ENCODE results near the gene IREB2.
"Not testable (repeated sequence)": the region's sequence is repeated elsewhere in the genome, so short reads cannot be mapped to it uniquely, and the experiment has no call there.

The IREB2 gene

DNA sequence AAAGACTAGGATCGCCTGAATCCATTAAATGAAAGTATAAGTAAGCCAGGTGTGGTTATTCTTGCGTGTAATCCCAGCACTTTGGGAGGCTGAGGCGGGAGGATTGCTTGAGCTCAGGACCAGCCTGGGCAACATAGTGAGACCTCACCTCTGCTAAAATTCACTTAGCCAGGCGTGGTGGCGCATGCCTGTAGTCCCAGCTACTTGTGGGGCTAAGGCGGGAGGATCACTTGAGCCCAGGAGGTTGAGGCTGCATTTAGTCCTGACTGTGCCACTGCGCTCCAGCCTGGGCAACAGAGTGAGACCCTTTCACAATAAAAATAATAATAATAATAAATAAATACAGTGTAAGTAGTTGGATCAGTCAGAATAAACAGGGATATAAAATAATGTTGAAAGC, 43.9 kb downstream of the IREB2 start:
- DNase-seq (ENCODE audit: low read depth) = no peak

DNA sequence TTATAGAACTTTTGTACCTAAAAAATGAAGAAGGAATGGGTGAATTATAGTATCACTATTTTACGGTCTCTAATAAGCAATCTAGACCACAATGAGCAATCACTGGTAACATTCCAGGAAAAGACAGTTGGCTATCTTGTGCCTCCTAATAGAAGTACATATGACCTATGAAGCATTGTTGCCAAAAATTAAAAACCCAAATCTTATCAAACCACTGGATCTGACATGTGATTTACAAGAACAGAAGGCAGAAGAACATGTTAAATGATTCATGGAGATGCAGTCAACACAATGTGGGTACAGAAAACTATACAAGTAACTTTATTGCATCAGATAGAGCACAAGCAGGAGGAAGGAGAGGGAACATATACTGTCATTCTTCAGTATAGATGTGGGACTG, 54.9 kb downstream of the IREB2 start:
- DNase-seq (ENCODE audit: low read depth) = peak; percentile 88

DNA sequence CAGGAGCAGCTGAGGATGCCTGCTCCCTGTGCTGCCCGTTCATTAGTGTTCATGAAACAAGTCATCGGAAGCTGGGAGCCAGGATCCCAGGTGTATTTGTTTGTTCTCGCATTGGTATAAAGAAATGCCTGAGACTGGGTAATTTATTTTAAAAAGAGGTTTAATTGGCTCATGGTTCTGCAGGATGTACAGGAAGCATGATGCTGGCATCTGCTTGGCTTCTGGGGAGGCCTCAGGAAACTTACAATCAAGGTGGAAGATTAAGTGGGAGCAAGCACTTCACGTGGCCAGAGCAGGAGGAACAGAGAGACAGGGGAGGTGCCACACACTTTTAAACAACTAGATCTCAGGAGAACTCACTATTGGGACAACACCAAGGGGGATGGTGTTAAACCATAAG, 63.8 kb downstream of the IREB2 start:
- no peak for DNase-seq (ENCODE audit: low read depth)

DNA sequence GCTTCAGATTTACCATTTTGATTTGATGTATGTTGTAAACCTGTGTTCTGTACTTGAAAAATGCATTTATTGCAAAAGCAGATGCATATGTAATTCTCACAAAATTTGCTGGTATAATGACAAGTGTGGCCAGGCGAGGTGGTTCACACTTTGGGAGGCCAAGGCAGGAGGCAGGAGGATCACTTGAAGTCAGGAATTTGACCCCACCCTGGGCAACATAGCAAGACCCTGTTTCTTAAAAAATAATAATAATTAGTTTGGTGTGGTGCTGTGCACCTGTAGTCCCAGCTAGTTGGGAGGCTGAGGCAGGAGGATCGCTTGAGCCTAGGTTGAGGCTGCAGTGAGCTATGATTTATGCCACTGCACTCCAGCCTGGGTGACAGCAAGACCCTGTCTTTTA, 64.6 kb downstream of the IREB2 start:
- no peak for DNase-seq (ENCODE audit: low read depth)

DNA sequence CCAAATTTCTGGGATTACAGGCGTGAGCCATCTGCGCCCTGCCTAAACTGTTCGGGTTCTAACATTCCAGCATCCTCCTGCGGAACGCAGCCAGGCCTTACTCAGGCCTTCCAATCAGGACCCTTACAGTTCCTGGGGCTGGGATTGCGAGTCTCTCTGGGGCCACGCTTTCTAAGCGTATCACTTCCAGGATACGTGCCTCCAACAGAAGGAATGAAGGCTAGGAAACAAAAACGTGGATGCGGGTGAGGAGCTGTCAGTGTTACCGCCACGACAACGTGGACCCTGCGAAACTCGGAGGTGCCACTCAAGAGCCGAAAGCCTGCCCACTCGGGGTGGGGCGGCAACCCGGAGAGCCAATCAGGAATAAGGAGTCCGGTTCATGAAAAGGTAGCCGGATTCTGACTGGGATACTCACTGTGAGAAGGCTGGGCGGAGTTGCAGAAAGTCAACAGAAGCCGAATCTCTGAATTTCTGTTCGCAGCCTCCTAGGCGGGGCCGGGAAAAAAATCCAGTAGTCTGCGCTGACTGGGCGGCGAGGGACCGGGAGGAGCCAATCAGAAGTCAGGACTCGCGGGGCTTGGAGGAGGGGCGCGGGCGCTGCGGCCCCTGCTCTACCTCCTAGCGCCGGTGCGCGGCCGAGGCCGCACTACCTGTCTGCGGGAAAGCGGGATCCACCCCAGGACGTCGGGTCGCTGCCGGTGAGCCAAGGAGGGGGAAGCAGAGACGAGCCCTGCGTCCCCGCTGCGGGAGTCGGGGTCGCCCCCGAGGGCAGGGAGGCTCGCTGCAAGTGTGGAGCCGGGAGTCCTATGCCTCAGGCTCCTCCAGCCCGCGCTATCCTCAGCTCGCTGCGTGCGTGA, 69.2 kb downstream of the IREB2 start, which contains the start of gene HYKK:
Gene HYKK (plus strand): TSS at position 607 of the 860 bp plus-strand sequence. CDS start 5,512 bp downstream, outside the sequence.
- DNase-seq (ENCODE audit: low read depth) = peak; percentile 97

DNA sequence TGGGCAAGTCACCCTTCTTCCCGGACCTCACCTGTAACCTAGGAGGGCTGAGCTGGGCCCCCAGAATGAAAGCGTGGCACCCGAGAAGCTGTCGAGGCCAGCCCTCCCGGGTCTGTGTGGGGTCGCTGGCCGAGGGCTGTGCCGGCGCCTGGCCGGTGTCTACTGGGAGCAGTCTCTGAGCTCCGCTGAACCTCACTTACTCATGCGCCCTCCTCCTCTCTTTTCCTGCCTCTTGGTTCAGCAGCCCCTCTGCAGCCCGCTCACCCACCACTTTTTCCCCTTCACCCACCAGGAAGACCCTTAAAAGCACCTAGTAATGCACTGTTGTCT, 69.8 kb downstream of the IREB2 start:
- no peak for DNase-seq (ENCODE audit: low read depth)

DNA sequence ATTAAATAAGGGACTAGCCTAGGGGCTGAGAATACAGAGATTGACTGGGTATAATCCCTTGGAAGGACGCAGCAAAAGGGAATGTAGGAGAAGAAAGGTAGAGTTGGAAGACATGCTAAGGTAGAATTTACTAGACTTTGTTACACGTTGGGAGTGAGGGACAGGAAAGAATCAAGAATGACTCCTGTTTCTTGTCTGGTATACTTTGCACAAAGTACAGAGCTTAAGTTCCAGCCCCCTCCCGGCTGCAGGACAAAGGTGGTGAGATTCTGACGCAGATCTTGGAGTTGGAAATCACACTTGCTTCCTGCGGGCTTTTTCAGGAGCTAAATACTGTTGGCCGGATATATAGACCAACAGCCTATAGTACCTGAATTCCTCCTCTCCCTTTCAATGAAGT, 70.3 kb downstream of the IREB2 start:
- DNase-seq (ENCODE audit: low read depth) = no peak

DNA sequence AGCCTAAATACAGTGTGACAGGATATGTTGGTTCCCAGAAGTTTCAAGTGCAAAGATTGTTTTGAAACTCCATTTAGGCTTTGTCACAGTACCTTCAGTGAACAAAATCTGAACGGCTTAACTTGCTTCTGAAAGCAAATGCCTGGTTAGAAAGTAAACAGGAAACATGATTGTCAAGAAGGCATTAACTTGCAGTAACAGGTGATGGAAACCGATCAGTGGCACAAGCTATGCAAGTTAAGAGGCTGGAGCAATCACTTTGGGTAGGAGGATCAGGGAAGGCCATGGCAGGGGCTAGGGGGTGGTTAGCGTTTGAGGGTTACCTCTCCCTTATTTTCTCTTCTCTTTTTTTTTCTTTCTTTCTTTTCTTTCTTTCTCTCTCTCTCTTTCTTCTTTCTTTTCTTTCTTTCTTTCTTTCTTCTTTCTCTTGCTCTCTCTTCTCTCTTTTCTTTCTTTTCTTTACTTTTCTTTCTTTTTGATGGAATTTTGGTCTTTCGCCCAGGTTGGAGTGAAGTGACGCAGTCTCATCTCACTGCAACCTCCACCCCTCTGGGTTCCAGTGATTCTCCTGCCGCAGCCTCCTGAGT, 71.8 kb downstream of the IREB2 start:
- no peak for DNase-seq (ENCODE audit: low read depth)

DNA sequence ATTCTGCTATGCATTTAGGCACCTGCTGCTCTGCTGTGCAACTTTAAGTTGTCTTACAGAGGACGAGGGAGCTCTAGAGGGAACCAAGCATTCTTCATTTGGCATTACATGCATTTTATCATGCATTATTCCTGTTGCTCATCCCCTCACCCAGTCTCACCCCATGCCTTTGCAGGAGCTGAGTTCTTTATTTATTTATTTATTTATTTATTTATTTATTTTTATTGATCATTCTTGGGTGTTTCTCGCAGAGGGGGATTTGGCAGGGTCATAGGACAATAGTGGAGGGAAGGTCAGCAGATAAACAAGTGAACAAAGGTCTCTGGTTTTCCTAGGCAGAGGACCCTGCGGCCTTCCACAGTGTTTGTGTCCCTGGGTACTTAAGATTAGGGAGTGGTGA, 82.0 kb downstream of the IREB2 start:
- not testable (repeated sequence) for DNase-seq (ENCODE audit: low read depth)

DNA sequence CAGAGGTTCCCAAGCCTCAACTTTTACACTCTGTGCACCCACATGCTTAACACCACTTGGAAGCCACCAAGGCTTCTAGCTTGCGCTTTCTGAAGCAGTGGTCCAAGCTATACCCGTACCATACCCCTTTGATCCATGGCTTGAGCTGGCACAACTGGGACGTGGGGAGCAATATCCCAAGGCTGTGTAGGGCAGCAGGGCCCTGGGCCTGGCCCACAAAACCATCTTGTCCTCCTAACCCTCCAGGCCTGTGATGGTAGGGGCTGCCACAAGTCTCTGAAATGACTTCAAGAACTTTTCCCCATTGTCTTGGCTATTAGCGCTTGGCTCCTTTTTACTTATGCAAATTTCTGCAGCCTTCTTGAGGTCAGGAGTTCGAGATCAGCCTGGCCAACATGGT, 86.2 kb downstream of the IREB2 start:
- no peak for DNase-seq (ENCODE audit: low read depth)

DNA sequence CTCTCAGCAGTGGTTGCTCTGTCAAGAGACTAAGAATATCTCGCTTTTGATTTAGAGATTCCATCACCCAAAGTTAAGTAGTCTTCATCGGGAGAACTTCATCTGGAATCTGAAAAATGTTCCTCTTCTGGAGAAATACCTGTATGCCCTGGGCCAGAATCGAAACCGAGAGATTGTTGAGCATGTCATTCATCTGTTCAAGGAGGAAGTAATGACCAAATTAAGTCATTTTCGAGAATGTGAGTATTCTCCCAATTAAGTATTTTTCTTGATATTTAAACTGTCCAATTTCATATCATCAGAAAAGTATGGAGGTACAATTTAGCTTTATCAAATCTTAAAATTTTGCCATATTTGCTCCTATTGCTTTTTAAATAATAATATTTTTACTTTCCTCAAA, 89.3 kb downstream of the IREB2 start:
- no peak for DNase-seq (ENCODE audit: low read depth)

DNA sequence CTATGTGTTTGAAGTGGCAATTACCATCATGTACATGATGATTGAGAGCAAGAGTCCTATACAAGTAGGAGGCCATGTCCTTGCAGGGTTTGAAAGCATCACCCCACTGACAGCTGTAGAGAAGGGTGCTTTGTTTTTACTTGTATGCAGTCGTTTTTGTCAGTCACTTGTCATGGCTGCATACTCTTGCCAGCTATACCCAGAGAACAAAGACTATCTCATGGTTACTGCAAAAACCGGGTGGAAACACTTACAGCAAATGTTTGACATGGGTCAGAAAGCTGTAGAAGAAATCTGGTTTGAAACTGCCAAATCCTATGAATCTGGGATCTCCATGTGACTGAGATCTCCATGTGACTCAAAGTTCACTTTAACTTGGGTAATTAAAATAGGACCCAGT, 95.3 kb downstream of the IREB2 start:
- DNase-seq (ENCODE audit: low read depth) = no peak

DNA sequence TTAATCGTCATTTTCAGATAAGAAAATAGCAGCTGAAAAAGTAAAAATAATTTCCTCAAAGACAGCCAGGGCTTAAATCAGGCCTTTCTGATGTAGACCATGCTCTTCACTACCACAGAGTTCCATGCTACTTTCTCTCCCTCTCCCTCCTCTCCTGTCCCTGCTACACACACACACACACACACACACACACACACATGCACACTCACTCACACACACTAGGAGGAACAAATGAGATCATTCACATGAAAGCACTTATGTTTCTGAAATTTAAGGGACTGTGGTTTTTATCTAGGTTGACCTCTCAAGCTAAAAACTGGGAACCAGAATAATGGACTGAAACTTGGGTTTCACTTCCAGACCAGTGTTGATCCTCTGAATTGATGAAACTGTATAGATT, 98.1 kb downstream of the IREB2 start:
- DNase-seq (ENCODE audit: low read depth) = peak; percentile 13

DNA sequence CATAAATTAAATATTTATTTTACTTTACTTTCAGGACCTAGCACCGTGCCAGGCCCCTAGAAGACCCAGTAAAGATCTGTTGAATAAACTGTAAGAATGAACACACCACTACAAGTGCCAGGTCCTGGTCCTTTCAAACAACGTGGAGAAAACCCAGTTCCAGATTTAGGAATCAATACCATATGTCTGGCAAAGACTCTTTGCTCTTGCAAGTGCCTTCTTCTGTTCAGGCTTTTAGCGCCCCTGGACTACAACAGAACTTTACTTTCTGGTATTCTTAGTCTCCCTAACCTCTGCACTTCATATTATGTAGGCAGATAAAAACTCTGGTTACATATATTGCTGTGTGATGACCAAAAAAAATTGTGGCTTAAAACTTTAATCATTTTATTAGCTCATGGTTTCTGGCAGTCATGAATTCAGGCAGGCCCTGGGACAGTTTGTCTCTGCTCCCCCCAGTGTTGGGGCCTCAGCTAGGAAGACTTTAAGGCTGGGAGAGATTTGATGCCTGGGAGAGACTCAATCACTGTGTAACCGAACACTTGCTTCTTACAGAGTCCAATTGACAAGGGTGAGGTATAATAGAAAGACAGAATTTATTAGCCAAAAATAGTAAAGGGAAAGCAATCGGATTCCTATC, 99.4 kb downstream of the IREB2 start:
- no peak for DNase-seq (ENCODE audit: low read depth)

DNA sequence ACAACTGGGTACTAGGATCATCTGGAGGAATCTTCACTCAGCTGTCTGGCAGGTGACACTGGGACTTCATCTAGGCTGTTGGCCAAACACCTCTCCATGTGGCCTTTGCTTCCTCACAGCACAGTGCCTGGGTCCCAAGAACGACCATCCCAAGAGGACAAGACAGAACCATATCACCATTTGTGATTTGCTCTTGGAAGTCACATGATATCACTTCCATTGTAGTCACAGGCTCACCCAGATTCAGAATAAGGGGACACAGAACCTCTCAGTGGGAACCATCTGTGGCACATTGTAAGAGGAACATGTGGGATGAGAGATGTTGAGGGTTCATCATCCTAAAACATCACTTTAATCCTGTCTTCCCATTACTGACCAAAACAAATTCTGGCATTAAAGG, 100.3 kb downstream of the IREB2 start:
- no peak for DNase-seq (ENCODE audit: low read depth)

DNA sequence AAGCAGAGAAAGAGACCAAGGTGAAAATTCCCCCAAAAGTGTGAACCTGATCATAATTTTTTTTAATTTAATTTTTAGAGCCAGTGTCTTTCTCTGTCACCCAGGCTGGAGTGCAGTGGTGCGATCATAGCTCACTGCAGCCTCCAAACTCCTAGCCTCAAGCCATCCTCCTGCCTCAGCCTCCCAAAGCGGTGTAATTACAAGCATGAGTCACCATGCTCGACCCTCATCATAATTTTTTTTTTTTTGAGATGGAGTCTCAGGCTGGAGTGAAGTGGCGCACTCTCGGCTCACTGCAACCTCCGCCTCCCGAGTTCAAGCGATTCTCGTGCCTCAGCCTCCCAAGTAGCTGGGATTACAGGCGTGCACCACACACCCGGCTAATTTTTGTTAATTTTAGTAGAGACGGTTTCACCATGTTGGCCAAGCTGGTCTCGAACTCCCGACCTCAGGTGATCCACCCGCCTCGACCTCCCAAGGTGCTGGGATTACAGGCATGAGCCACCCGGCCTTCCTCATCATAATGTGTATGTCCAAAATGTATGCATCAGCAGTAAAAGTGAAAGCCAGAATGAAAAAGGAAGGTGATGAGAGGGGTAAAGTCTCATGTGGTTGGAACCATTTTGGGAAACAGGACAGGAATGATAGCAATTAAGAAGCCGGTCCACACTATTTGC, 101.6 kb downstream of the IREB2 start:
- DNase-seq (ENCODE audit: low read depth) = not testable (repeated sequence)

DNA sequence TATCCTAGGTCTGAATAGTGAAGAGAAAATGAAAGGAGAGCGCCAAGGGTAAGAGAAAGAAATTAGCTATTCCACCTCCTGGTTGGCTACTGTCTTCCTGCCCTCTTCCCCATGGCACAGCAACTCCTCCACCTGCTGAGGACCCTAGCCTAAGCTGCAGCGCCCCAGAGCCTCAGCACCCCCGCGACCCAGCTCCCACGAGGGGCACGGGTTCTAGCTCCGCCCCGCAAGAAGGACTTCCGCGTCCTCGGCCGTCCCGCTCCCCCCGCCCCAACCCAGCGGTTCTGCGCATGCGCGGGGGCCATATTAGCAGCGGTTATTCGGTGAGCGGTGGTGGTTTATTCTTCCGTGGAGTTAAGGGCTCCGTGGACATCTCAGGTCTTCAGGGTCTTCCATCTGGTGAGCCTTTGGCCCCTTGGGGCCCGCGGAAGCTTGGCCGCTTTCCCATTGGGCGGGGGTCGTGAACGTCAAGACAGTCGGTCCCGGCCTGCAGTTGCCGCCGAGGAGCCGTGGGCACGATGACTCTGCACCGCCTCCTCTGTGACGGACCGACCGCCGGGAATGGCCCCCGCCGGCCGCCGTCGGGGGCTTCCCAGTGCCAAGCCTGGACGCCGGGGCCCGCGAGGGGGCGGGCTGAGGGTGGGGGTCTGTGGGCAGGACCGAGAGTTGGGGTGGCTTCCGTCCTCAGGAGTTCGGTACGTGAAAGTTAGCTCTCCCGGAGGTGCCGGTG, 102.3 kb downstream of the IREB2 start, which contains the start of gene PSMA4:
Gene PSMA4 (plus strand): TSS at position 304 of the 730 bp plus-strand sequence. CDS start 1,484 bp downstream, outside the sequence.
- peak; percentile 65 for DNase-seq (ENCODE audit: low read depth)

DNA sequence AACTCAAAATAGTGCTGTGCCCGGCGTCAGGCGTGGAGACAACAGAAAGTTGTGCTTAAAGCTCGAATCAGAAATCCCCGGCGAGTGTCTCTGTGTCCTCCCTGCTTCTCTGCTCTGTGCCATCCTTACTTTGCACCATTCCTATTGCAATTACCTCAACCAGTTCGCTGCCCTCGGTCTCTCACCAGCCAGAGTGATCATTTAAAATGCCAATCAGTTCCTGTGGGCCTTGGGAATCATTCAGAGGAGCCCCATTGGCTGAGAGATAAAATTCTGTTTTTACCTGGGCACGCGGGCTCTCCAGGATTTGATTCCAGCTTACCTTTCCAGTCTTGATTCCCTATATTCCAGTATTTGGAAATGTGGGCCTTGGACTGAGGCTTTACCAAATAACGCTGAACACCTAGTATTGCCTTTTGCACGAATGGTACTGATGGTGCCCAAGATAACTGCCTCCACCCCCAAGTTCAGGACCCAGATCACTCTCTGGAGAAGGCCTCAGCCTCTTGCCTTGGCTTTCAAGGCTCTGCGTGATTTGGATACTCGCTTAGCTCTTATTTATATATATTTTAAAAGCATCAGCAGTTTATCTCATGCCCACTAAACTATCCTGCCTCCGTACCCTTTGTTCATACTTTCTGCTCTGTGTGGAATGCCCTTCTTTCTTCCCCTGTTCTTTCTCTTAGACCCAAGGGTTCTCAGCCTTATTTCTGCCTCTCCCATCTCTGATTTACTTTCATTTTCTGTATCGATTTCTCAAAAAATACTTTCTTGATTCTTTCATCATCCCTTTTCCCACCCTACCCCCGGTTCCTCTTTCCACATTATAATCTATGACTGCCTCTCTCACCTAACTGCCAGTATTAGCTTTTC, 103.1 kb downstream of the IREB2 start:
- DNase-seq (ENCODE audit: low read depth) = no peak

DNA sequence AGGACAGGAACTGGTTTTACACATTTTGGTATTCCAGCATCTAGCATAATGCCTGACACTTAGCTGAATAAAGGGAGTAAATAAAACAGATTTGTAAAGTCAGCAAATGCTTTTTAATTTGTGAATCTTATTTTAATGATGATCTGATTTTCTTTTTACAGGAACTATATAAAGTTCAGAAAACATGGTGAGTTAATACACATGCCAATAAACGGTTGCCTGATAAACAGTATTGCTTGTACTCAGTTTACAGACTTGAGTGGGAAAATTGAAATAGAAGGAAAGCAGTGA, 103.7 kb downstream of the IREB2 start:
- no peak for DNase-seq (ENCODE audit: low read depth)

DNA sequence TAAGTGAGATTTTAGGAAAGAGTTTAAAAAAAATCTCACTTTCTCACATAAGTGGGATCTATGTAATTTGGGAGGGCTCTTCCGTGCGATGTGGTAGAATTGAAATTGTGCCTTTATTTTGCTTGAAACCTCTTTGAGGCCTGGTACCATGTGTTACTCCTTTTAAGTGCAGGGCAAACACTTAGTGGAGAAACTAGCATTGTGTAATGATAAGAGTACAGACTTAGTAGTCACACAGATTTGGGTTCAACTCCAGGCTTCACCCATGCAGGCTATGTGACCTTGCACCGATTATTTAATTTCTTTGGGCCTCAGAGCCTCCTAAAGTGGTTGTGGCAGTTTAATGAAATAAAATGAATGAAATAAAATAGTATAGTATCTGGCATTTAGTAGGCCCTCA, 104.6 kb downstream of the IREB2 start:
- DNase-seq (ENCODE audit: low read depth) = no peak

DNA sequence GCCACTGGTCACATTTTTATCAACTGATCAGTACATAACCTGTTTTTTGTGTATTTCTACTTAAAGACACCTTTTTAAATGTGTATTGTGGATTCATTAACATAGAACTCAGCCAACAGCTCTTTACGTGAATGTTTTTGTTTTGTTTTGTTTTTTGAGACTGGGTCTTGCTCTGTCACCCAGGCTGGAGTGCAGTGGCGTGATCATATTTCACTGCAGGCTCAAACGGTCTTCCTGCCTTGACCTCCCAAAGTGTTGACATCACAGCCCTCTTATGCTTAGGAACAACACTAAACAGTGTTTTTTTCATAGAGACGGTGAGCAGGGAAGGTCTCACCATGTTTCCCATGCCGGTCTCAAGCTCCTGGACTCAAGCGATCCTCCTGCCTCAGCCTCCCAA, 112.2 kb downstream of the IREB2 start:
- DNase-seq (ENCODE audit: low read depth) = no peak

Measured in amniotic epithelial cell (primary cell).